Mucosa of descending colon (tissue), 3 donors: Measurements from ENCODE around the gene CALU. TPM values are rescaled to one million over a fixed set of nuclear protein-coding genes. Genes with fewer than 3 reads are reported as not detected.

Experiments
- ATAC-seq: fragments of 200-7000 bp; cut with Tn5 transposase; one replicate; pipeline ENCODE4 v1.9.1; 2020; ENCODE audit warnings: mild to moderate bottlenecking, moderate library complexity
- DNase-seq, 3 donors: peaks; one replicate each; pipeline ENCODE4 v3.0.0-alpha.2; 2020
- H3K36me3 ChIP-seq: fragments of 200-600 bp; one replicate; pipeline ENCODE4 v1.8.0; 2021; ENCODE audit warnings: low read depth, mild to moderate bottlenecking
- H3K4me1 ChIP-seq: fragments of 200-600 bp; one replicate; pipeline ENCODE4 v1.8.0; 2021; ENCODE audit warnings: low read depth, mild to moderate bottlenecking
- H3K4me3 ChIP-seq: fragments of 200-600 bp; one replicate; pipeline ENCODE4 v1.8.0; 2021; ENCODE audit warnings: mild to moderate bottlenecking
- H3K9me3 ChIP-seq: fragments of 200-600 bp; one replicate; pipeline ENCODE4 v1.8.0; 2021; ENCODE audit warnings: mild to moderate bottlenecking
- CTCF ChIP-seq: fragments of 200-600 bp; IDR thresholded peaks from one replicate; pipeline ENCODE4 v1.8.0; 2022; ENCODE audit warnings: antibody characterized with exemption, mild to moderate bottlenecking
- intact Hi-C, 2 donors: fragments of 100-400 bp; cut with DNase I in 1 of 2; cut with micrococcal nuclease in 1 of 2; formaldehyde crosslinking; loops; one replicate each; pipeline versions ENCODE4 v1.11.0 to v1.11.1; 2022; cut with DNase I, micrococcal nuclease
- total RNA-seq, 3 donors: library from RNA; stranded (reverse); fragmentation: NEBNext Ultra II Directional in 2 of 3; extraction: Animal tissue kit (Norgen Biotek cat#: 25700) in 2 of 3; gene quantifications; one replicate each; pipeline versions ENCODE4 v1.2.1 to v1.2.4, GENCODE V29; 2021 to 2023
- donor health status: DM: no; HTN: no; CAD: no; lungs with moderate emphysema.
- donor health status: DM: no; HTN: no; CAD: no.
- donor health status: DM: no; HTN: yes; CAD: no.

The CALU gene
- total RNA-seq, 3 donors from 2014 or later = 20.6 to 133 (median 54.4) TPM

DNA sequence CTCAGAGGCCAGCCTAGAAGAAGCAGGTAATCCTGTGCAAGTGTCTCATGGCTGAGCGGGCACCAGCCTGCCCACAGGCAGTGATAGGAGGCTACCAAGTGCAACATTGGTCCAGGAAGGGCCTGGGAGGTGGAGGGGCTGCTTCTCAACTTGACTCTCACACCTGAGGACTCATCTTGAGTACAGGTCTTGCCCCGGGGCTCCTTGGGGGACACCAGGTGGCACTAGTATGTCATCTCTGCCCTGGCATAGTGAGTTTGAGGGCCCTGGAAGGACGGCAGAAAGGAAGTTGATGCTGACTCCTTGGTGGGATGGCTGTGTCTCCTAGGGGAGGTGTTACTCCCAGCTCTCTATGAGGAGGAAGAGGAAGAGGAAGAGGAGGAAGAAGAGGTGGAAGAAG is 54.9 kb downstream of the CALU start:
- no peaks in the 10 kb centered on the region for H3K9me3 ChIP-seq
- TF ChIP-seq CTCF = no peak
- H3K4me1 ChIP-seq = peaks cover 2% of the 10 kb centered on the region
- no peaks in the 10 kb centered on the region for H3K36me3 ChIP-seq
- H3K4me3 ChIP-seq = no peak overlapping the region
- intact Hi-C loops = no loop called here
- no peak for ATAC-seq
- peak in 1 of 3 donors; percentile 17 for DNase-seq

DNA sequence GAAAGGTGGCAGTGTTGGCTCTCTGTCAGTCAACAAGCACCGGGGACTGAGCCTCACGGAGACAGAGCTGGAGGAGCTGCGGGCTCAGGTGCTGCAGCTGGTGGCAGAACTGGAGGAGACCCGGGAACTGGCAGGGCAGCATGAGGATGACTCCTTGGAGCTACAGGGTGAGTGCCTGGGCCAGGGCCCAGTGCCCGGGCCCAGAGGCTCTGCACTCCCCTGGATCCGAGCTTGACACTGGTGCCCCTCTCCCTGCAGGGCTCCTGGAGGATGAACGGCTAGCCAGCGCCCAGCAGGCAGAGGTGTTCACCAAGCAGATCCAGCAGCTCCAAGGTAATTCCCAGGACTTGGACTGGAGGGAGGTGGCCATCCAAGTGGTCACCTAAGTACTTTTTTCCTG is 55.3 kb downstream of the CALU start:
- Histone ChIP-seq H3K4me1 (peaks cover 2% of the 10 kb centered on the region), H3K36me3 (no peaks in the 10 kb centered on the region), H3K9me3 (no peaks in the 10 kb centered on the region), H3K4me3 (no peak overlapping the region)
- intact Hi-C loops = no loop called here
- no peak for TF ChIP-seq CTCF
- DNase-seq (no peak), ATAC-seq (no peak)

DNA sequence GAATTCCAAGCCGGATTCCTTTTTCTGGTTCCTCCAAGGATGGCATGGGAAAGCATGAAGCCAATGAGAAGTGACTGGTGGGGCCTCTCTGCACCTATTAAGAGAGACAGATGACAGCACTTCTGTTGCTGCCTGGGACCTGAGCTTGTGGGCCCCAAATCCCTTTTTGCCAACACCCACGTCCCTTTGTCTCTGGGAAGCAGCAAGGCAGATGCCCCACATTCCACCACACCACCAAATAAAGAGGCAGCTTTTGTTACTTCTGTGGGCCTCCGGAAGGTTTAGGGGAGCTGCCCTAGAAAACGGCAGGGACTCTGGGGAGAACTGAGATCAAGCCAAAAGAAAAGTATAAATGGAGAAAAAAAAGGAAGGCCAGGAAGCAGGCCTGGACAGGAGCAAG is 56.0 kb downstream of the CALU start:
- Histone ChIP-seq H3K4me3 (no peak overlapping the region), H3K4me1 (peaks cover 2% of the 10 kb centered on the region), H3K9me3 (no peaks in the 10 kb centered on the region), H3K36me3 (no peaks in the 10 kb centered on the region)
- intact Hi-C loops = no loop called here
- TF ChIP-seq CTCF = no peak
- ATAC-seq (no peak), DNase-seq (no peak)

- TF ChIP-seq CTCF = no peak
- Histone ChIP-seq H3K36me3 (no peaks in the 10 kb centered on the region), H3K4me3 (no peak overlapping the region), H3K9me3 (no peaks in the 10 kb centered on the region), H3K4me1 (no peaks in the 10 kb centered on the region)
- ATAC-seq = no peak
- DNase-seq = no peak
- intact Hi-C loops = no loop called here
Observed at GRCh38 chr7:128796327-128796726, 57.2 kb downstream of the CALU start.

DNA sequence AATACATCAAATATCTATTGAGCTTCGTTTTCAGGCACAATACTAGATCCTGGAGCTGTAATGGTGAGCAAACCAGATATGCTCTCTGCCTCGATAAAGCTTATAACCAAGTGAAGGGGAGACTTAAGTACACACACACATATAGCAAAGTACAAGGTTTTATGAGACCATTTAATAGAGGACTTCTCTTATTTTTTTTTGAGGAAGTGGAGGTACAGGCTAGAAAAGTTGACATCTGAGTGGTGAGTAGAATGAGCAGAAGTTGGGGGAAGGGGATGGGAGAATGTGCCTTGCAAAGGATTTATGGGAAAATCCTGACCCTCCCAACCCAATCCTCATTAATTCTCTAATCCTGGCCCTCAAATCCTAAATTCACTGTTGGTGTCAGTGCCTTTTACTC is 60.3 kb downstream of the CALU start:
- ATAC-seq (no peak), DNase-seq (no peak)
- Histone ChIP-seq H3K9me3 (no peaks in the 10 kb centered on the region), H3K4me3 (no peak overlapping the region), H3K4me1 (no peaks in the 10 kb centered on the region), H3K36me3 (no peaks in the 10 kb centered on the region)
- intact Hi-C loops = no loop called here
- no peak for TF ChIP-seq CTCF

- Histone ChIP-seq H3K4me1 (no peaks in the 10 kb centered on the region), H3K4me3 (no peak overlapping the region), H3K36me3 (no peaks in the 10 kb centered on the region), H3K9me3 (no peaks in the 10 kb centered on the region)
- no peak for TF ChIP-seq CTCF
- DNase-seq (no peak), ATAC-seq (no peak)
- intact Hi-C loops = no loop called here
Observed at GRCh38 chr7:128800567-128800966, 61.4 kb downstream of the CALU start.
